RPMI8226 (cell line): ENCODE measurements around the gene TMEM229B.

Source experiments
- DNase-seq: peaks from one replicate; pipeline ENCODE4 v3.0.0-alpha.2; 2015

Gene TMEM229B

DNA sequence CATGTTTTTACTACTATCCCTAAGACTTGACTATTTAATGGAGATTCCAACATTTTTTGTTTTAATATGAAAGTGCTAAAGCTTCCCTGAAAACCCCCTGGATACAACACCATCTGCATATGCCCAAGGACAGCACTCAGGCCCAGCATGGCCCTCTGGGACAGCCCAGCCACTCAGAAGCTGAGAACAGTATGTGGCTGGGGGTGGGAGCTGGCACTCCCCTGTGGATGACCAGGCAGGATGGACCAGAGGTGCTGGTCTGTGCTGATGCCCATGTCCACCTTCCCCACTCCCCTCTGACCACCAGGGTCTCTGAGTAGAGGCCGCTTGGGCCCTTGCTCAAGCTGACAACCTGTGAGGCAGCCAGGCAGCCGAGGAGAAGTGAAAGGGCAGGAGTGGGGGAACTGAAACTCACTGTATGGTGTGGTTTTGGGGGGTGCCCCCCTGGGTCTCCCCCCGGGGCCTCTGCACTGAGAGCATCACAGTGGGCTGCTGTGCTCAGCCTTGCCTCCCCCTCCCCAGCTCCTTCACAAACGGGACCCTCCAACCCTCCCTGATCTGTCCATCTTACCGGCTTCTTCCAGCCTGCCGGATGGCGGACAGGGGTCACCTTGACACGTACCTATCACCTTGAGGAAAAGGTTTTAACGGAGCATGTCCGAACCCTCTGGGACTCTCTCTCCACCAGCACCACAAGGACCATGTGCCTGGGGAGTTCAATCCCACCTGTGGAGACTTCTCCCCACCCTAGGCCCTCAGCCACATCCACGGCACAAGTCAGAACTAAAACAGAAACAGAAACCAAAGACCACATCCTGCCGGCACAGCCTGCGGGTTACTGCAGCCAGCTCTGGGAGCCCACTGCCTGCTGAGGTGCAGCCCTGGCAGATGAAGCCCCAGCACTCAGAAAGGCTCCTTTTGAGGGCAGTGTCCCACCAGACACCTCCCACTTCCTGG is at the start of gene TMEM229B:
Gene TMEM229B, minus strand, starts transcription at position 785 of the 957 bp plus-strand sequence. CDS start 14,798 bp downstream, outside the sequence.
- DNase-seq = peak; percentile 86

DNA sequence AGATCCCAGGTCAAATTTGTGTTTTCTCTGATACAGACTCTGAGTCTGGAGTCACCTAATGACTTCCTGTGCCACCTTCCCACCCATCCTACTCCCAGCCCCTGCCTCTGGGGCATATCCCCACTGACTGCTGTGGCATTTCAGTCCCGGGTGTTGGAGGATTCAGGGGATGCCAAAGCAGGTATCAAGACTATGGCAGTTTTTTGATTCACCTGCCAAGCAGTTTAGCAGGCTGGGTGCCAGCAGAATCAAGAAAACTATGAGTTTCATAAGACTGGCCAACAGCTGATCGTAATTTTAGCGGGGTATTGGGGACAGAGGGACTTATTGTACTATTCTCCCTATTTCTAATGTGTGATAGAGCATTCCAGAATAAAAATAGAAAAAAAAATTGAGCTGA is 49.2 kb upstream of the TMEM229B start:
- DNase-seq = peak; percentile 14

GRCh38 chr14:67536087-67536486 is 47.6 kb upstream of the TMEM229B start:
- no peak for DNase-seq

- no peak for DNase-seq
Measured at GRCh38 chr14:67533754-67534085, 45.2 kb upstream of the TMEM229B start.

DNA sequence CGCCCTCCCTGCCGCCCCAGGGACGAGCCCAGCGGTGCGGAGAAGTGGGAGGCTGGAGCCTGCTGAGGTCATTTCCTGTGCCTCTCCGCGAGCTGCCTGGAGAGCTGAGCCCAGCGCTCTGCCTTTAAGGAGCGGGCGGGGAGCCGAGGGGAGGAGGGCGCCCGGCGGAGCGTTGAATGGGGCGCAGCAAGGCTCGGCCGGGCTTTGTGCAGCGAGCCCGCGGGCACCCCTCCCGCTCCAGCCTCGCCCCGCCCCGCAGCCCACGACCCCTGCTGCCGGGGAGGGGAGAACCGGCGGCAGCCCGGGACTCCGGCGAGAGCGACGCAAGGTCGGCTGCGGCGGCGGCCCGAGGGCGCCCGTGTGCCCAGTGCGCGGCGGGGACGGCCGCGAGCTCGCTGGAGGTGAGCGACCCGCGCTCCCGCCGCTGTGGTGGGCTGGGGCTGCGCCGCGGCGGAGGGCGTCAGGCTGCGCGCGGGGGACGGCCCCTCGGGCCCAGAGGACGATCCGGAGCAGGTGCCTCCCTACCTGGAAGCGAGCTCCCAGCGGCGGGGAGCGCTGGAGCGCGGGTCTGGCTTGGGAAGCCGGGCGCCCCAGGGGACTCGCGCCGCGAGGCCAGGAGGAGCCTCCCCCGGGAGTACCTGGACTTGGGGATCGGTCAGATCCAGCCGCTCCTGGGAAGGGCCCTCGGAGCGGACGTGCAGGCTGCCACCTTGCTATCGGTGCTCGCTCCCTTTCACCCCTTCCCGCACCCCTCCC is 44.7 kb upstream of the TMEM229B start, which contains the start of gene PLEKHH1:
Gene PLEKHH1, plus strand, starts transcription at position 293 of the 756 bp plus-strand sequence. CDS start 8,578 bp downstream, outside the sequence.
- peak; percentile 74 for DNase-seq

DNA sequence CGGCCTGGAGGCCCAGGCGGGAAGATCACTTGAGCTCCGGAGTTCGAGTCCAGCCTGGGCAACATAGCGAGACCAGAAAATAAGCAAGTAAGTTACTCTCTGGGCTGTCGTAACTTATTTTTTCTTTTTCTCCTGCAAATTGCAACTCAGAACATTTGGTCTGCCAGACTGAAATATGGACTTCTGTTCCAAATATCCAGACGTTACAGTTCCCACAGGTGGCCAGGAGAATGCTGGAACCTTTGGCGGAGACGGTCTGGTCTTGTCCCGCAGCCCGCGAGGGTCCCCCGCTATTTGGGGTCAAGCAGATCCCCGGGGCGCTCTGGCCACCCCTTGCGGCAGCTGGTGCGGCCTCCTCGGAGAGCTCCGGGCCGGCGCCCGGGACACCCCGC is 44.1 kb upstream of the TMEM229B start:
- DNase-seq = no peak

DNA sequence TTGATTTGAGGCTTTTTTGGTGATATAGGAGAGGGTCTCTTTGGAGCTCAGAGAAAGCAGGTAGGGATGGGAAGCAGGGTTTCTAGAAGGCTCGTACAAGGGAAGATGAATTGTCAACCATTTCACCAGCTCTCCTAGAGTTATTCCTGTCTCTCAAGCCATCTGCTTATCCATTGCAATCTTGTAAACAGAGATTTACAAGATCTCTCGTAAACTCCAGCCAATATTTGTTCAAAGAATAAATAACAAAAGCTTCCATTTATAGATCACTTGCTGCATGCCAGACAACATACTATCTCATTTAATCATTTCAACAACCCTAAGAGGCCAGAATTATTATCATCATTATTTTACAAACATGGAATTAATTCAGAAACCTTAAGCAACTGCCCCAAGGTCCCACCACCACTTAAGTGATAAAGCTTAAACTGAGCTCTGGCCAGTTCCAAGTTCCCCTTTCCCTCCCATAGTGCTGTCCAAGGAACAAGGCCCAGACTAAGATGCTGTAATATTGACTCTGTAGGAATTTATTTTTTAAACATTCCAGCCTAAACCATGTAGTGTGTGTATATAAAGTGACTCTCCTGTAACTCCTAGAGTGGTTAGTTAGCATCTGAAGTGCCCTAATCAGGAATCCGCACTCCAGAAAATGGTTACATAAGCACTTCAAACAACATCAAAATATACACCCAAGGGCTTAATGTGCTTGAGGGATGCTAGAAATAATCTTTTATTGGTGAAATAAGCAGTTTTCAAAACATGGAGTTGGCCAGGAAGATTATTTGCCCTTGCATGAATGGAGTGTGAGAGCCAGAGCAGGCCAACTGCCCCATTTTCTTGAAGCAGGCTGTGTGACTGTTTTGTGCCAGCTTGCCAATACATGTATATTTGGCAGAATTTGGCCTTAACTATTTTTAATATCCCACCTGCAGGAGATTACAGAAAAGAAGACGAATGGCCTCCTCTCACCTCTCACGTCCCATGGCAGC is 41.7 kb upstream of the TMEM229B start:
- no peak for DNase-seq

DNA sequence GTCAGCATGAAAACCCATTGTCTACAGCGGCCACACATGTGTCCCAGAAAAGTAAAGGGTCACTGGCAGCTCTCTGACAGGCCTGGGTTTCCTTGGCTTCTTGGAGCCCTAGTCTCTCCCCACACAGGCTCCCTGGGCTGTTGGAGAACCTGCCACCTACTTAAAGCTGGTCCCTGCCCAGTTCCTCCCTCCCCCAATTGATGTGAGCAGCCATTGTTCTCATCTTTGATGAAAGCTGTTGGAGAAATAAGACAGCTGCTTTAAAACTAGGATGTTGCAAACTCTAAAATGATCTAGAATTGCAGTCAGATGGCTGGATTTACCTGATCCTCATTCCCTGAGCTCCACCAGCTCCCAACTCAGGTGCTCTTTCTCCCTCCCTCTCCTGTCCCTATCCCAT is 39.8 kb upstream of the TMEM229B start:
- no peak for DNase-seq

DNA sequence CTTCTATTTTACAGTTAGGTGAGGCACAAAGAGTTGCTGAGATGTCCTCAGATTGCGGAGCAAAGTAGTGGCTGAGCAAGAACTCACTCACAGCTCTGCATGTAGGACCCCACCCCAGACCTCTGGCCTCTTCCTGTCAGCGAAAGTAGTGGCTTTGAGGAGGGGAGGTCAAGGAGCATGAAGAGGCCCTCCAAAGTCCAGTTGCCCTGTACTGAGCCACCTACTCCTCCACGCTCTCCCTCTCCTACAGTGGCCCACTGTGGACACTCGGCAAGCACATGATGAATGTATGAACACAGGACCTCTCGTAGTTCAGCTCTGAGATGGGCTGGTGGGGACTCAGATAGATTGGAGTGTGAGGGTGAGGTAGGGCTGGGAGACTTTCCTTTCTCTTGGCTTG is 39.2 kb upstream of the TMEM229B start:
- DNase-seq = no peak

- peak; percentile 41 for DNase-seq
Measured at GRCh38 chr14:67526676-67527459, 38.3 kb upstream of the TMEM229B start.

- no peak for DNase-seq
Measured at GRCh38 chr14:67526181-67526580, 37.7 kb upstream of the TMEM229B start.

GRCh38 chr14:67525389-67525788 is 36.9 kb upstream of the TMEM229B start:
- no peak for DNase-seq

GRCh38 chr14:67524634-67524963 is 36.1 kb upstream of the TMEM229B start:
- peak; percentile 70 for DNase-seq

DNA sequence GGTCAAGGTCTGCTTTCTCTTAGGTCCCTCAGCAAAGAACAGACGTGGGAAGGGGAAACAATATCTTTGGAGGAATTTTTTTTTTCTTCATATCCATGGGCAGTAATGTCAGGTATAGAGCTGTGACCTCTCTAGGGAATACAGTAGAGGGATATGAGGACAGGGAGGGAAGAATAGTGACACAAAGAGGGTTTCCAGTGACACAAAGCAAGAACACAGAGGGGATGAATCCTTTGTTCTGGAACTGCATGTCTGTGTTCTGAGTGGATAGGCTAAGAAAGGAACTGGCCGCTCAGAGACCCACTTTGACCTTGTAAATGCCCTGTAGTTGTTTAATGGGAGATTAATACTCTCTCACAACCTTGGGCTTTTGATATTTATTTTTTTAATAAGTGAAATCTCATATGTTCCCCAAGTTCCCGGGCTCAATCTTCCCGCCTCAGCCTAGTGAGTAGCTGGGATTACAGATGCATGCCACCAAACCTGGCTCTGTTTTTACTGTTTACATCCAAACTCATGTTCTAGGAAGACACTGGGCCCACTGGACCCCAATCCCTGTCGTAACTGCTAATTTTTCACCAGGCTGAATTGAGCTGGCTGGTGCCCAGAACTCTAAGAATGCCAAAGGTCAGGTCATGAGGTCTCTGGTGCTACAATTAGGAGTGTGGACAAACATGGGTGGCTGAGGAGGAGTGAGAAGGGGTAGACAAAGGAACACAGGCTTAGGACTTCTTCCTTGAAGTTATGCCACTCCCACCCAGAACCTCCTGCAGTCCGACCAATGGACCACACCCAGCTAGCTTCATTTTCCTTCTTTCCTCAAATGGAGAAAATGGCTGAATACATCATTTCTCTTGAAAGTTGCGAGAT is 35.5 kb upstream of the TMEM229B start:
- no peak for DNase-seq

GRCh38 chr14:67522270-67522669 is 33.7 kb upstream of the TMEM229B start:
- no peak for DNase-seq

DNA sequence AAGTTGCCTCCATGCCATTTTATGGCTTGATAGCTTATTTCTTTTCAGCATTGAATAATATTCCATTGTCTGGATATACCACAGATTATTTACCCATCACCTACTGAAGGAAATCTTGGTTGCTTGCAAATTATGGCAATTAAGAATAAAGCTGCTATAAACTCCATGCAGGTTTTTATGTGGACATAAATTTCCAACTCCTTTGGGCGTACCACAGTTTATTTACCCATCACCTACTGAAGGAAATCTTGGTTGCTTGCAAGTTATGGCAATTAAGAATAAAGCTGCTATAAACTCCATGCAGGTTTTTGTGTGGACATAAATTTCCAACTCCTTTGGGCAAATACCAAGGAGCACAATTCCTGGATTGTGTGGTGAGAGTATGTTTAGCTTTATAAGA is 32.0 kb upstream of the TMEM229B start:
- no peak for DNase-seq

DNA sequence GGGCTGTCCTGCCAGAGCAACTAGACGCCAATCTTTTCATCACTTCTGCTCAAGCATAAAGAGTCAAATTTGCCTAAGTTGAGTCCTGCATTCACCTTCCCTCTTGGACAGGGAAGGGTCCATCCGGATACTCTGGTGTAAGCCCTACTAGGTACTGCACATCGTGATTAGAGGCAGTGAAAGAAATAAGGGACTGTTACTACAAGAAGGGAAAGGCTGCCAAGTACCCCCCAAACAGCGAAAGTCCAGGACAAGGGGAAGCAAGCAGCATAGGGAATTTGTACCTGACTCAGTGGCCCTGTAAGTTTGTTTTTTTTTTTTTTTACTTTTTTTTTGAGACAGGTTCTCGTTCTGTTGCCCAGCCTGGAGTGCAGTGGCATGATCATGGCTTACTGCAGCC is 30.9 kb upstream of the TMEM229B start:
- no peak for DNase-seq

- DNase-seq = no peak
Measured at GRCh38 chr14:67517083-67517482, 28.6 kb upstream of the TMEM229B start.

DNA sequence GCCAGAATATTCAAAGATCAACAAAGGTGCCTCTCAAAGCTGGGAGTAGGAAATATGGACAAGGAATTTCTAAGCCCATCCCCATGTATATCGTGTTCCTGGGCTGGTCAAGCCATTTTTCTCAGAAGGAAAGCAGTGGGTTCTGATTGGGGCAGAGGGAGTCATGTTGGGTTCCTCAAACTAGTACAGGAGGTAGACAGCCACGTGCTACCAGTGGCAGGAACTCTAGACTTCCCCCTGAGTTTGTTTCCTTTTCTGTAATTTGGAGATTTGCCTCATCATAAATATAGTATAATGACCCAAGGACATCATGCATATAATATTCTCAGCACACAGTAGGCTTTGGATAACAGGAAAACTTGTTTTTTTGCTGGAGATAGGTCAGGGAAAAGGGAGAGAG is 28.2 kb upstream of the TMEM229B start:
- DNase-seq = no peak

- peak; percentile 30 for DNase-seq
Measured at GRCh38 chr14:67515386-67516079, 27.0 kb upstream of the TMEM229B start.
